H1 (cell line): ENCODE results near the gene MRPL33.

Source experiments
- CREB1 ChIP-seq: IDR thresholded peaks from 2 replicates; pipeline ENCODE4 v1.6.1; 2012; ENCODE audit warnings: inconsistent platforms
- EGR1 ChIP-seq: IDR thresholded peaks from 2 replicates; pipeline ENCODE4 v1.6.1; 2011; ENCODE audit warnings: low read depth, low read length, borderline replicate concordance
- EZH2 ChIP-seq: fragments of 200-600 bp; sonication (generic); IDR thresholded peaks from 2 replicates; pipeline ENCODE4 v1.7.1; 2012; ENCODE audit warnings: low read depth, mild to moderate bottlenecking, moderate library complexity, low read length, inconsistent platforms; ENCODE audit not compliant: severe bottlenecking
- KDM5A ChIP-seq: fragments of 200-600 bp; IDR thresholded peaks from 2 replicates; pipeline ENCODE4 v1.7.1; 2012; ENCODE audit warnings: mild to moderate bottlenecking, low read length, inconsistent platforms, mixed read lengths
- NRF1 ChIP-seq: IDR thresholded peaks from 2 replicates; pipeline ENCODE4 v1.6.1; 2011; ENCODE audit warnings: mild to moderate bottlenecking, low read depth, low read length, improper control_type of control experiment
- POLR2A ChIP-seq, 2 experiments: IDR thresholded peaks; 1 replicate in 1 of 2; 2 replicates in 1 of 2; pipeline ENCODE4 v1.6.1; 2011; ENCODE audit warnings: low read depth in 2 of 2, low read length in 2 of 2, mild to moderate bottlenecking in 2 of 2; ENCODE audit errors: control extremely low read depth in 1 of 2
- SP4 ChIP-seq: IDR thresholded peaks from 2 replicates; pipeline ENCODE4 v1.6.1; 2012; ENCODE audit warnings: low read length, inconsistent platforms
- TEAD4 ChIP-seq: IDR thresholded peaks from 2 replicates; pipeline ENCODE4 v1.6.1; 2012; ENCODE audit warnings: low read depth, low read length, inconsistent platforms, mixed read lengths
- YY1 ChIP-seq: IDR thresholded peaks from 2 replicates; pipeline ENCODE4 v1.6.1; 2011; ENCODE audit warnings: low read depth, mild to moderate bottlenecking, low read length
- TF ChIP-seq, protein P1 (sequence below), 3 experiments: IDR thresholded peaks; 1 replicate in 2 of 3; 2 replicates in 1 of 3; pipeline versions ENCODE4 v1.5.1 to v1.6.1; 2011; ENCODE audit warnings: low read length in 3 of 3, mild to moderate bottlenecking in 3 of 3, inconsistent platforms in 2 of 3, low read depth in 1 of 3, moderate library complexity in 1 of 3; ENCODE audit not compliant: insufficient read depth in 1 of 3; ENCODE audit errors: control extremely low read depth in 1 of 3
- TF ChIP-seq, protein P2 (sequence below): IDR thresholded peaks from 2 replicates; pipeline ENCODE4 v1.6.1; 2012; ENCODE audit warnings: inconsistent platforms
- TF ChIP-seq, protein P3 (sequence below): IDR thresholded peaks from 2 replicates; pipeline ENCODE4 v1.6.1; 2012; ENCODE audit warnings: low read length, inconsistent platforms

DNA sequence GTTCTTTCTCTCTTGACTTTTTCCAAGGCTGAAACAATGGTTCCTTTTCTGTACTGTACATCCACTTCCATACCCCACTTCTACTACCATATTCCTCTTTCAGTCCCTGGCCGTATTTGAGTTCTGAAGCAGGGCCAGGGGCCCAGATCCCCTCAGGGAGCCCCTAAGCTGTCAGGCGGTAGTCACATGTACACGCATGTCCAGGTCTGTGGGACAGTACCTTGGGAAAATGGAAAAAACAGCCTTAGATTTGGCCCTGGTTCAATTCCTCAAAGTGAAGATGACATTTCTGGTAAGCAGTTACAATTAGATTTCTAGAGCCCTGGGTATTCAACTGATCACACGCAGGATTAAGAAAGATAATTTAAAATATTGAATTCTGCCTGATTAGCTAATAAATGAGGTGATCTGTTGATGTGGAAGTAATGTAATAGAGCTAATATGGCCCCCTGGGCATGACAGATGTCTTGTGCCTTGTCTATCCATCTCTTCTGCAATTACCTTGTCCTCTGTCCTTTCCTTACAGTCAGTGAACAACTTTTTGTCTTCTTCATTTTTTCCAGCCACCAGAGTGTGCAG, 44.4 kb downstream of the MRPL33 start:
- TF ChIP-seq TEAD4: no peak
- TF ChIP-seq, protein P1, sequence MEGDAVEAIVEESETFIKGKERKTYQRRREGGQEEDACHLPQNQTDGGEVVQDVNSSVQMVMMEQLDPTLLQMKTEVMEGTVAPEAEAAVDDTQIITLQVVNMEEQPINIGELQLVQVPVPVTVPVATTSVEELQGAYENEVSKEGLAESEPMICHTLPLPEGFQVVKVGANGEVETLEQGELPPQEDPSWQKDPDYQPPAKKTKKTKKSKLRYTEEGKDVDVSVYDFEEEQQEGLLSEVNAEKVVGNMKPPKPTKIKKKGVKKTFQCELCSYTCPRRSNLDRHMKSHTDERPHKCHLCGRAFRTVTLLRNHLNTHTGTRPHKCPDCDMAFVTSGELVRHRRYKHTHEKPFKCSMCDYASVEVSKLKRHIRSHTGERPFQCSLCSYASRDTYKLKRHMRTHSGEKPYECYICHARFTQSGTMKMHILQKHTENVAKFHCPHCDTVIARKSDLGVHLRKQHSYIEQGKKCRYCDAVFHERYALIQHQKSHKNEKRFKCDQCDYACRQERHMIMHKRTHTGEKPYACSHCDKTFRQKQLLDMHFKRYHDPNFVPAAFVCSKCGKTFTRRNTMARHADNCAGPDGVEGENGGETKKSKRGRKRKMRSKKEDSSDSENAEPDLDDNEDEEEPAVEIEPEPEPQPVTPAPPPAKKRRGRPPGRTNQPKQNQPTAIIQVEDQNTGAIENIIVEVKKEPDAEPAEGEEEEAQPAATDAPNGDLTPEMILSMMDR (IDR thresholded peaks at IDR 0.05; ENCODE audit: control extremely low read depth in 1 of 3, insufficient read depth in 1 of 3, low read depth in 1 of 3, low read length in 3 of 3): no peak
- no peak for TF ChIP-seq NRF1
- TF ChIP-seq EZH2: no peak
- no peak for TF ChIP-seq YY1
- TF ChIP-seq, protein P2, sequence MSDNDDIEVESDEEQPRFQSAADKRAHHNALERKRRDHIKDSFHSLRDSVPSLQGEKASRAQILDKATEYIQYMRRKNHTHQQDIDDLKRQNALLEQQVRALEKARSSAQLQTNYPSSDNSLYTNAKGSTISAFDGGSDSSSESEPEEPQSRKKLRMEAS: no peak
- TF ChIP-seq, protein P3, sequence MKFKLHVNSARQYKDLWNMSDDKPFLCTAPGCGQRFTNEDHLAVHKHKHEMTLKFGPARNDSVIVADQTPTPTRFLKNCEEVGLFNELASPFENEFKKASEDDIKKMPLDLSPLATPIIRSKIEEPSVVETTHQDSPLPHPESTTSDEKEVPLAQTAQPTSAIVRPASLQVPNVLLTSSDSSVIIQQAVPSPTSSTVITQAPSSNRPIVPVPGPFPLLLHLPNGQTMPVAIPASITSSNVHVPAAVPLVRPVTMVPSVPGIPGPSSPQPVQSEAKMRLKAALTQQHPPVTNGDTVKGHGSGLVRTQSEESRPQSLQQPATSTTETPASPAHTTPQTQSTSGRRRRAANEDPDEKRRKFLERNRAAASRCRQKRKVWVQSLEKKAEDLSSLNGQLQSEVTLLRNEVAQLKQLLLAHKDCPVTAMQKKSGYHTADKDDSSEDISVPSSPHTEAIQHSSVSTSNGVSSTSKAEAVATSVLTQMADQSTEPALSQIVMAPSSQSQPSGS: no peak
- no peak for TF ChIP-seq SP4
- no peak for TF ChIP-seq POLR2A (IDR thresholded peaks at IDR 0.05; ENCODE audit: control extremely low read depth in 1 of 2, low read depth in 2 of 2, low read length in 2 of 2)
- TF ChIP-seq KDM5A: no peak
- no peak for TF ChIP-seq CREB1
- no peak for TF ChIP-seq EGR1
